ENCODE measurements around the gene PTPN18.

DNA sequence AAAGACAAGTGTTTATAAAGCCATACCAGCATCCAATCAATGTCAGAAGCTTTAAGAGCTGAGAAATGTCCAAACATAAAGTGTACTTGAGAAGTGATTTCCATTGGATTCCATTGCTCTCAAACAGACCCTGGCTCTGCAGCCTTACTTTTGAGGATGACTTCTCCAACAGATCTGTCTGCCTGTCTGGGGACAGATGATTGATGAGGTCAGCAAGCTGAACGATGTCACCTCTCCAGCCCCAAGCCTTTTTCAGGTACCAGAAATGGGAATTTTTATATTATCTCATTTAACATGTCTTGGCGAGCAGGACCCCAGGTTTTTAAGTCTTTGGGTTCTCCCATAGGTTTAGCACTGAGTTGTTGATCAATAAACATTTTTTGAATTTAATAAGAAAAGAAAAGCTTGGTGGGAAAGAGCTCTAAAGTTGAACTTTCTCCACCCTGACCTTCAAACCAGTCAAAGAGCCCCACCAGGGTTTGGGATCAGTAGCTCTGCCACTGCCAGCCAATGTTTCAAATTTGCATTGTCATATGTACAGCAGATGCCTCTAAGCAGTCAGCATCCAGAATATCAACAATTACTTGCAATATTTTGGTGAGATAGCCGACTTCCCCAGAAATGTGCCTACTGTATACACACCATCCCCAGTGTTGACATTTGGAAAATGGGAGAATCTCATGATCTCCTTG lies 22.5 kb downstream of the PTPN18 start:
- TF ChIP-seq, protein P1, sequence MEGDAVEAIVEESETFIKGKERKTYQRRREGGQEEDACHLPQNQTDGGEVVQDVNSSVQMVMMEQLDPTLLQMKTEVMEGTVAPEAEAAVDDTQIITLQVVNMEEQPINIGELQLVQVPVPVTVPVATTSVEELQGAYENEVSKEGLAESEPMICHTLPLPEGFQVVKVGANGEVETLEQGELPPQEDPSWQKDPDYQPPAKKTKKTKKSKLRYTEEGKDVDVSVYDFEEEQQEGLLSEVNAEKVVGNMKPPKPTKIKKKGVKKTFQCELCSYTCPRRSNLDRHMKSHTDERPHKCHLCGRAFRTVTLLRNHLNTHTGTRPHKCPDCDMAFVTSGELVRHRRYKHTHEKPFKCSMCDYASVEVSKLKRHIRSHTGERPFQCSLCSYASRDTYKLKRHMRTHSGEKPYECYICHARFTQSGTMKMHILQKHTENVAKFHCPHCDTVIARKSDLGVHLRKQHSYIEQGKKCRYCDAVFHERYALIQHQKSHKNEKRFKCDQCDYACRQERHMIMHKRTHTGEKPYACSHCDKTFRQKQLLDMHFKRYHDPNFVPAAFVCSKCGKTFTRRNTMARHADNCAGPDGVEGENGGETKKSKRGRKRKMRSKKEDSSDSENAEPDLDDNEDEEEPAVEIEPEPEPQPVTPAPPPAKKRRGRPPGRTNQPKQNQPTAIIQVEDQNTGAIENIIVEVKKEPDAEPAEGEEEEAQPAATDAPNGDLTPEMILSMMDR (IDR thresholded peaks at IDR 0.05) = no peak
- TF ChIP-seq POLR2A (IDR thresholded peaks at IDR 0.05) = no peak
